Endothelial cell (in vitro differentiated cells): ENCODE results near the gene NCSTN. TPM values are rescaled to one million over a fixed set of nuclear protein-coding genes. Genes with fewer than 3 reads are reported as not detected.
A peak's percentile ranks its signal among the peaks of the same experiment; 100 is the strongest.

Experiments used
- DNase-seq: peaks from one replicate; pipeline ENCODE4 v3.0.0; 2021; ENCODE audit warnings: low spot score
- H3K27ac Mint-ChIP-seq: one replicate; pipeline ENCODE4 v1.8.0; 2021; ENCODE audit warnings: mixed read lengths, inconsistent platforms; ENCODE audit not compliant: unreplicated experiment
- H3K27me3 Mint-ChIP-seq: one replicate; pipeline ENCODE4 v1.8.0; 2021; ENCODE audit warnings: mild to moderate bottlenecking, moderate library complexity, mixed read lengths, inconsistent platforms; ENCODE audit not compliant: unreplicated experiment
- H3K36me3 Mint-ChIP-seq: one replicate; pipeline ENCODE4 v1.8.0; 2021; ENCODE audit warnings: mild to moderate bottlenecking, low read depth, mixed read lengths, inconsistent platforms; ENCODE audit not compliant: unreplicated experiment
- H3K4me1 Mint-ChIP-seq: one replicate; pipeline ENCODE4 v1.8.0; 2021; ENCODE audit warnings: mild to moderate bottlenecking, mixed read lengths, inconsistent platforms; ENCODE audit not compliant: unreplicated experiment
- H3K4me3 Mint-ChIP-seq: one replicate; pipeline ENCODE4 v1.8.0; 2021; ENCODE audit warnings: mild to moderate bottlenecking, mixed read lengths, inconsistent platforms; ENCODE audit not compliant: unreplicated experiment
- H3K9me3 Mint-ChIP-seq: one replicate; pipeline ENCODE4 v1.8.0; 2021; ENCODE audit warnings: mixed read lengths, inconsistent platforms; ENCODE audit not compliant: unreplicated experiment
- CTCF ChIP-seq: fragments of 200-600 bp; sonication (generic); IDR thresholded peaks from one replicate; pipeline ENCODE4 v1.5.0; 2021; ENCODE audit warnings: antibody characterized with exemption; ENCODE audit not compliant: unreplicated experiment
- total RNA-seq: library from RNA; stranded (reverse); fragmentation: NEBNext Ultra II Directional; extraction: Animal tissue kit (Norgen Biotek cat#: 25700); gene quantifications from one replicate; pipeline ENCODE4 v1.2.1, GENCODE V29; 2021; ENCODE audit not compliant: unreplicated experiment

Gene NCSTN
- total RNA-seq, 1 donor from 2014 or later = 115 TPM

GRCh38 chr1:160353223-160353622 lies 10.0 kb downstream of the NCSTN start:
- peaks cover 61% of the 10 kb centered on the region for H3K36me3 Mint-ChIP-seq
- H3K4me3 Mint-ChIP-seq = peak overlapping the region; percentile 35
- peaks cover 2% of the 10 kb centered on the region for H3K27me3 Mint-ChIP-seq
- DNase-seq = no peak
- H3K4me1 Mint-ChIP-seq = peaks cover 9% of the 10 kb centered on the region
- no peaks in the 10 kb centered on the region for H3K9me3 Mint-ChIP-seq
- no peak overlapping the region for H3K27ac Mint-ChIP-seq
- TF ChIP-seq CTCF = no peak

- peaks cover 70% of the 10 kb centered on the region for H3K36me3 Mint-ChIP-seq
Measured at GRCh38 chr1:160354388-160354985, 11.3 kb downstream of the NCSTN start.

GRCh38 chr1:160357286-160358002 lies 14.3 kb downstream of the NCSTN start:
- H3K36me3 Mint-ChIP-seq = peaks cover 68% of the 10 kb centered on the region

More at GRCh38 chr1:160354388-160354985, 11.3 kb downstream of the NCSTN start:
- peak; percentile 46 for TF ChIP-seq CTCF
- Mint-ChIP-seq H3K4me3 (peak overlapping the region; percentile 63), H3K9me3 (no peaks in the 10 kb centered on the region), H3K27me3 (peaks cover 2% of the 10 kb centered on the region), H3K27ac (no peak overlapping the region), H3K4me1 (peaks cover 10% of the 10 kb centered on the region)
- DNase-seq = peak; percentile 47

GRCh38 chr1:160358073-160358472 lies 14.9 kb downstream of the NCSTN start:
- no peak overlapping the region for H3K4me3 Mint-ChIP-seq
- DNase-seq = no peak
- no peaks in the 10 kb centered on the region for H3K9me3 Mint-ChIP-seq
- H3K27ac Mint-ChIP-seq = no peak overlapping the region
- no peak for TF ChIP-seq CTCF
- peaks cover 4% of the 10 kb centered on the region for H3K27me3 Mint-ChIP-seq
- H3K4me1 Mint-ChIP-seq = peaks cover 28% of the 10 kb centered on the region
- H3K36me3 Mint-ChIP-seq = peaks cover 64% of the 10 kb centered on the region

More at GRCh38 chr1:160357286-160358002, 14.3 kb downstream of the NCSTN start:
- Mint-ChIP-seq H3K27me3 (peaks cover 4% of the 10 kb centered on the region), H3K4me1 (peaks cover 24% of the 10 kb centered on the region), H3K9me3 (no peaks in the 10 kb centered on the region), H3K4me3 (no peak overlapping the region), H3K27ac (no peak overlapping the region)
- DNase-seq = no peak
- no peak for TF ChIP-seq CTCF

- H3K4me3 Mint-ChIP-seq = peak overlapping the region; percentile 81
- H3K27me3 Mint-ChIP-seq = peaks cover 4% of the 10 kb centered on the region
- H3K9me3 Mint-ChIP-seq = no peaks in the 10 kb centered on the region
- no peak overlapping the region for H3K27ac Mint-ChIP-seq
- H3K4me1 Mint-ChIP-seq = peaks cover 35% of the 10 kb centered on the region
- H3K36me3 Mint-ChIP-seq = peaks cover 57% of the 10 kb centered on the region
- TF ChIP-seq CTCF = no peak
- DNase-seq = no peak
Measured at GRCh38 chr1:160359559-160360226, 16.5 kb downstream of the NCSTN start.
